ENCODE results near the gene COG3. TPM values are rescaled to one million over a fixed set of nuclear protein-coding genes. Genes with fewer than 3 reads are reported as not detected.

The COG3 gene
- total and polyA plus RNA-seq, 2 donors (not counting 3 experiments of a cell fraction or from before 2014, with no cell fraction given): 18.9 to 27.0 TPM

- ChIA-PET POLR2A (no interaction called here), CTCF (no interaction called here)
- H3K27ac ChIP-seq (ENCODE audit: insufficient read depth, low read depth, low read length): no peak overlapping the region
- DNase-seq (ENCODE audit: low read depth, low spot score) (no peak), FAIRE-seq (no peak)
- H3K9ac ChIP-seq (replicated peaks; ENCODE audit: extremely low read depth, insufficient read depth, low read length): no peak overlapping the region
- H3K4me2 ChIP-seq (ENCODE audit: insufficient read depth, low read length): no peak overlapping the region
- no peaks in the 10 kb centered on the region for H3K27me3 ChIP-seq (ENCODE audit: control insufficient read depth in 2 of 2, insufficient read depth in 2 of 2, low read length in 2 of 2)
- H3K9me3 ChIP-seq (replicated peaks; ENCODE audit: control insufficient read depth, insufficient read depth, low read length): no peaks in the 10 kb centered on the region
- dilution Hi-C loops (cut with MboI; ENCODE audit: extremely low pct_ligation_motif_present, low sequenced_read_pairs) (no loop called here), intact Hi-C loops (cut with micrococcal nuclease) (no loop called here)
- no peak for TF ChIP-seq EZH2 (IDR thresholded peaks at IDR 0.05; ENCODE audit: borderline replicate concordance, low read depth, low read length, severe bottlenecking)
- no peak for TF ChIP-seq JUN (IDR thresholded peaks at IDR 0.05; ENCODE audit: borderline replicate concordance, insufficient read depth, insufficient read length, low read depth)
- TF ChIP-seq FOS (IDR thresholded peaks at IDR 0.05; ENCODE audit: borderline replicate concordance, insufficient read depth, low read length): no peak
- no peak for TF ChIP-seq POLR2A (IDR thresholded peaks at IDR 0.05; ENCODE audit: low read depth, low read length)
- no peak for TF ChIP-seq MYC (IDR thresholded peaks at IDR 0.05; ENCODE audit: low read depth, low read length)
- no peak for TF ChIP-seq MAX (IDR thresholded peaks at IDR 0.05; ENCODE audit: insufficient read depth, insufficient read length)
- no peak for TF ChIP-seq POLR2AphosphoS5 (IDR thresholded peaks at IDR 0.05; ENCODE audit: insufficient read depth, low read depth, low read length)
- TF ChIP-seq GATA2 (IDR thresholded peaks at IDR 0.05; ENCODE audit: insufficient read depth, insufficient read length, low read depth, low read length): no peak
- no peak for TF ChIP-seq CTCF (IDR thresholded peaks at IDR 0.05; ENCODE audit: extremely low read depth in 1 of 2, insufficient read depth in 1 of 2, low read depth in 1 of 2, low read length in 2 of 2)
- no TSS peak for BruUV-seq (replicated peaks)
- H3K36me3 ChIP-seq (ENCODE audit: control insufficient read depth in 2 of 2, extremely low read depth in 1 of 2, insufficient read depth in 2 of 2, low read length in 2 of 2): peaks cover 4 to 7% of the 10 kb centered on the region in 2 experiments
- no peaks in the 10 kb centered on the region for H3K79me2 ChIP-seq (ENCODE audit: control insufficient read depth, insufficient read depth, low read length)
- no peaks in the 10 kb centered on the region for H3K4me1 ChIP-seq (ENCODE audit: control insufficient read depth, extremely low read depth, insufficient read depth, low read length)
- H3K9me1 ChIP-seq (replicated peaks; ENCODE audit: control insufficient read depth, extremely low read depth, insufficient read depth, low read length): no peaks in the 10 kb centered on the region
- H3K4me3 ChIP-seq (replicated peaks in 1 of 3; ENCODE audit: insufficient read depth in 1 of 3, low read depth in 1 of 3, low read length in 3 of 3): no peak overlapping the region
- no peaks in the 10 kb centered on the region for H4K20me1 ChIP-seq (replicated peaks; ENCODE audit: control insufficient read depth, extremely low read depth, insufficient read depth, low read length)
- no peak overlapping the region for H2AFZ ChIP-seq (ENCODE audit: low read depth, low read length)
Measured at GRCh38 chr13:45540195-45540594, 75.5 kb downstream of the COG3 start.
